PFSK-1 (cell line): ENCODE measurements around the gene NCOA6.
A peak's percentile ranks its signal among the peaks of the same experiment; 100 is the strongest.

Source experiments
- POLR2AphosphoS5 ChIP-seq: IDR thresholded peaks from 2 replicates; pipeline ENCODE4 v1.6.1; 2012; ENCODE audit warnings: low read depth, mild to moderate bottlenecking, control low read depth, low read length, moderate library complexity
- REST ChIP-seq, 2 experiments: IDR thresholded peaks; 2 replicates each; pipeline versions ENCODE4 v1.6.1 to v1.8.0; 2011 to 2012; ENCODE audit warnings: low read depth in 2 of 2, low read length in 2 of 2, control low read depth in 1 of 2, inconsistent platforms in 1 of 2, mild to moderate bottlenecking in 1 of 2, moderate library complexity in 1 of 2; ENCODE audit not compliant: insufficient read depth in 1 of 2
- SIN3A ChIP-seq: IDR thresholded peaks from 2 replicates; pipeline ENCODE4 v1.6.1; 2012; ENCODE audit warnings: mild to moderate bottlenecking, low read length, moderate library complexity, borderline replicate concordance; ENCODE audit not compliant: insufficient read depth

GRCh38 chr20:34825530-34826362, at the start of gene NCOA6:
- peak; percentile 89; the same call in 1 of the 2 replicates for TF ChIP-seq POLR2AphosphoS5
- TF ChIP-seq REST (IDR thresholded peaks at IDR 0.05; ENCODE audit: insufficient read depth in 1 of 2, low read depth in 2 of 2, low read length in 2 of 2): no peak
- TF ChIP-seq SIN3A: no peak
